HG03469 (cell line): ENCODE results near the gene TTC39B.

ENCODE experiments used
- ATAC-seq: cut with Tn5 transposase; IDR thresholded peaks from one replicate; pipeline ENCODE4 v1.9.1; 2021; ENCODE audit warnings: mild to moderate bottlenecking, moderate library complexity, moderate number of reproducible peaks; ENCODE audit not compliant: unreplicated experiment

The TTC39B gene

DNA sequence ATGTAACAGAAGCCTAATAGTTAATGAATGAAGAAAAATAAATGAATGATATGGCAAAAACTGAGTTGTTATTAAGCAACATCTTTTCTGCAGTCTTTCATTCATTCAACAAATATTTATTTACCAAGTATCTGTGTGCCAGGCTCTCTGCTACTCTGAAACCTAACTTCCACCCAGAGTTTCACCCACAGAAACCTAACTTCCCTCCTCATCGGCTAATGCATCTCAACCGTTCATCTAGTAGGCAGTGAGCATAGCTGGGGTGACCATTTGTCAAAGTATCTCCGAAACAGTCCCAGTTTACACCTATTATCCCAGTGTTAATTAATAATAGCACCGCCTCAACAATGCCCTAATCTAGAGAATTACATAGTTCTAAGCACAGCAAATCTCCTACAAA is 1.5 kb downstream of the TTC39B start:
- ATAC-seq: no peak

DNA sequence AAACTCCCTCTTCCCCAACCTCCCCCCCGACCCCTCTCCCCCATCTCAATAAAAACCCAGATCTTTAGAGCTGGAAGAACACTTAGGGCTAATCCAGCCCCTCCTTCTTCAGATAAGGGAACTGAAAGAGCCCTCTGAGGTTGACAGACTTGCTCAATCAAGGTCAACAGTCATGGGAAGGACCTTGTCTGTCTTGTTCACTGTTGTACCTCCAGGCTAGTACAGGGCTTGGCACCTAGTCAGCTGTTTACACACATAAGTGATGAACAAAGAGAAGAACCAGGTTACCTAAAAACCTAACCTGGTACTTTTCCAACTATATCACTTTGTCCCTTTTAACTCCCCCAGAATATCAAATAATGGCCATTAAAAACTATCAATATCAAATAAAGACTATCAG is 2.4 kb downstream of the TTC39B start:
- peak; percentile 33 for ATAC-seq

DNA sequence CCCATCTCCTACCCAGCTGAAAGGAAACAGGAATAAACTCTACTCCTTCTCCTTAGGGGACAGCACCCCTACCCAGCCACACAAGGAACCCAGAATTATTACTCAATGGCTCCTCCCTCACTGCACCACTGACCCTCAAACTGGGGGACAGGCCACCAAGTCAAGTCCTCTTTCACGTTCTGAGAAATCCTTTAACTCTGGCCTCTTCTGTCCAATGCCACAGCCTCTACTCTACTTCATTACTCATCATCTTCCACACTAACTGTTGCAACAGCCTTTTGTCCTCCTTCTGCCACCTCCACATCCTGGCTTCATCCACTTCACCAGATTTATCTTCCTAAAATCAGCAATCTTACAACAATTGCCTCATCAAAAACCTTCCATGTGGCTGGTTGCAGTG is 6.8 kb downstream of the TTC39B start:
- no peak for ATAC-seq

DNA sequence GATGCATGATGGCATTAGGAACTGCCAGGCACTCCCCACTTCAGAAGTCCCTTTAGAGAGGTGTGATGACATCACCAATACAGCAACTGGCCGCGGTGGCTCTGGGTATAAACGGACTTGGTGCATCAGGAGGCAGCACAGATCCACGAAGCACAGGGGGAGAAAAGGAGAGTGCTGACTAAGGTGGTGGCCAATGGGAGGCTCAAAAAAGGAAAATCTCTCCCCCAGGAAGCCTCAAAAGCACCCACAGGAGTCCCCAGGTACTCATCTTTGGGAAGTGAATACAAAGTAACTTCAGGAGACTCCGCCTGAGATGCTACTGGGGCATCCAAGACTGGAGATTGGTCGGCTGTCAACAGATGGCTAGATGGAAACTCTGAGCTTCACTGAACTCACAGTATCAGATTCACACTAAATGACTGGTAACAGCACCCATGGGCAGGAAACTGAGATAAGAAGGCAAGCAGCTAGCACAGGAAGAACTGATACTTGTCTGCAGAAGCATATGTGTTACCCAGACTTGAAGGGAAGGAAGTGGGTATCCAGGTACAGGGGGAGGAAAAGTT is 7.6 kb downstream of the TTC39B start:
- peak; percentile 86 for ATAC-seq

DNA sequence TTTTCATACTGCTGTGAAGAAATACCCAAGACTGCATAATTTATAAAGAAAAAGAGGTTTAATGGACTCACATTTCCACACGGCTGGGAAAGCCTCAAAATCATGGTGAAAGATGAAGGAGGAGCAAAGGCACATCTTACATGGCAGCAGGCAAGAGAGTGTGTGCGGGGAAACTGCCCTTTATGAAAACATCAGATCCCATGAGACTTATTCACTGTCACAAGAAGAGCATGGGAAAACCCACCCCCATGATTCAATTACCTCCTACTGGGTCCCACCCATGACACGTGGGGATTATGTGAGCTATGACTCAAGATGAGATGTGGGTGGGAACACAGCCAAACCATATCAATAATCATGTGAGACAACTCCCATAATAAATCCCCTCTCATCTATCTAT is 8.7 kb downstream of the TTC39B start:
- no peak for ATAC-seq

DNA sequence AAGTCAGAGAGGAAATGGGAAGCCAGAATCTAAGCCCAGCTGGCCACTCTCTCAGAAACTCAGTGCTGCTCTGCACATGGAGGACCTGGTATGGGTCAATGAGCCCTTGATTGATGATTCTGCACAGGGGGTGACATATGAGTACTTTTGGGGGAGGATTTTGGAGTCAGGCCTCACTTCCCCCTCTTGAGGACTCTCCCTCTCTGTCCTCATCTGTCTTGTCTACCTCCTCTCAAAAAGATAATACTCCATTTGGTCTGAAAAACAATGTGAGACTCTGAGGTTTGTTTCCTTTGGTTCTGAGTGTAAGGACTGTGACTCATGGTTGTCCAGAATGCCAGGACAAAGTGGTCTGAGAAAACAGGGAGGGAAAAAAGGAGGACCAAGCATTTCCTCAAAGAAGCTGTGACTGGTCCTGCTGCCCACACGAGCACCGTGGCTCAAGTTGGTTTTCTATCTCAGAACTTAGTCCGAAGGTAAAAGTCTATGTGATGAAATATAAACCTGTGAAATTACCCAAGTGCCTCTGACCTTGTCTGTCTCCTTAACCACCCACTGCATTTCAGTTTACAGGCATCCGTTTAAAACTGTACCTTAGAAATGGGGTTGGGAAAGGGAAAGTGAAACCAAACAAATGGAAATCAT is 11.1 kb downstream of the TTC39B start:
- no peak for ATAC-seq

DNA sequence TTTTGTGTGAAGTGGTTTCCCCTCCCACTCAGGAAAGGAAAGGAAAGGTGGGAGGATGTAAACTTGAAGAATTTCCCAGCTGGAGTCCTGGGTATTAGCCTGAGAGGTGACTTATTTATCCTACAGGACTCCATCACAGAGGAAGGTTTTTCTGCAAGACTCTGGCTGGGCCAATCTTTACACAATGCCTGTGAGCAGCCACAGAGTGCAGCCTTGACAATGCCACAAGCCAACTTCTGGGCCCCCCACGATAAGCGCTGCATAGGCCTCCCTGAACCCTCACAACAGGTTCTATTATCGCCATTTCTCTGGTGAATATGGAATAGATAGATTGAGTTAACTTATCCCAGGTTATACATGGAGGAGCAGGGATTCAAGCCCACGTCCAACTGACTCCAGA is 12.4 kb downstream of the TTC39B start:
- no peak for ATAC-seq

DNA sequence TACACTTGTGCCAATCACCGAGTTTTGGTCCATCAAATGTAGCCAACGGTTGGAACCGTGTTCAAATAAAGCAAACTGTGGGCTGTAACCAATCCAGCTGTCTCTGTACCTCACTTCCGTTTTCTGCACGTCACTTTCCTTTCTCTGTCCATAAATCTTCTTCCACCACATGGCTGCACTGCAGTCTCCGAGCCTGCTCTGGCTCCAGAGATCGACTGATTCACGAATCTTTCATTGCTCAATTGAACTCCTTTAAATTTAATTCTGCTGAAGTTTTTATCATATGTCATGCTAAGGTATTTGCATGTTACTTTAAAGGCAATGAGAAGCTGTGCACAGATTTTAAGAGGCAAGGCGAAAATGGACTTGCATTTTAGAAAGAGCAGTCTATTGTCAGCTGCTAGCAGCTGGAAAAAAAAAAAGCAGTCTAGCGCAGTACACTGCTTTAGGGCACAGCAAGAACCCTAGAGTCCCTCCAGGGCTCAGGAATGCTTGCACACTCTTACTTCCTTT is 13.2 kb downstream of the TTC39B start:
- no peak for ATAC-seq

DNA sequence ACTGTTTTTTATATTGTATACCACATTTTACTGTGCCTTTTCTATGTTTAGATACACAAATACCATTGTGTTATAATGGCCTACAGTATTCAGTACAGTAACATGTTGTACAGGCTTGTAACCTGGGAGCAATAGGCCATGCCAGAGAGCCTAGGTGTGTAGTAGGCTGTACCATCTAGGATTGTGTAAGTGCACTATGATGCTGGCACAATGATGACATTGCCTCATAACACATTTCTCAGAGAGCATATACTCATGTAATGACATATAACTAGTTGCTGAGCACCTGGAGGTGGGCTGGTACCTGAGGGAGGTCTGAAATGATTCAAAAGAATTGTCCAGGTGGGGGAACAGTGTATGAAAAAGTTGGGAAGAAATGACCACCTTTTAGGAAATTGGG is 13.9 kb downstream of the TTC39B start:
- ATAC-seq: no peak

DNA sequence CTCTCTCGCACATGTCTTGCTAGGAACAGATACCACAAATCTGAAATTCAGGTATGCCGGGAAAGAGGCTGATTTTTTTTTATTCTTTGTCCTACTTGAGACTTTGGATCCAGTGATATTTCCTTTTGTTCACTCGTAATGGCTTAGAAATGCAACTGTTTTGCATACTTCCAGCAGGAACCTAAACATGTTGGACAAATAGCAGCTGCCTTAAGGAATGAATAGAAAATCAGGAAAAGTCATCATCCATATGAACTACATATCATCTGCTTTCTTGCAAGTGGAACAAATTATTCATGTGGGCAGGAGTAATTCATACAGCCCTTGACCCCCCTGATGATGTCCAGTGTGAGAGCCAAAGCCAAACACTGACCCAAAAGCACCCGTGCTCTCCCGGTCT is 17.4 kb downstream of the TTC39B start:
- ATAC-seq: no peak

DNA sequence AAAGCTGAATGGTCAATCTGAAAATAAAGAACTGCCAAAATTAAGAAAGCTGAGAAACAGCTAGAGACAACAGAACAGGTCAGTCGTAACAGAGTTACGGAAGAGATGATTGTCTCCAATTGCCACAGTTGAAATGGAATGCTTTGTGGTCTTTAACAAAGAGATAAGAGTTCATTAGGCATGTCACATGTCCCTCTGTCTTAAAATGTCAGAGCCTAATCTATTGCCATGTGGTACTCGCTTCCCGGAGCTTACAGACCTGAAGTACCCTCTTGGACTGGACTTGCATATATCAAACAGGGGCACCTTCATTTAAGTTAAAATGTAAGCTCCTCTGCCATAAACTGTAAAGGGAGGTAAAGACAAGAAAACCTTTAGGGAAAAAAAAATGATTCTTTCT is 19.7 kb downstream of the TTC39B start:
- ATAC-seq: no peak

DNA sequence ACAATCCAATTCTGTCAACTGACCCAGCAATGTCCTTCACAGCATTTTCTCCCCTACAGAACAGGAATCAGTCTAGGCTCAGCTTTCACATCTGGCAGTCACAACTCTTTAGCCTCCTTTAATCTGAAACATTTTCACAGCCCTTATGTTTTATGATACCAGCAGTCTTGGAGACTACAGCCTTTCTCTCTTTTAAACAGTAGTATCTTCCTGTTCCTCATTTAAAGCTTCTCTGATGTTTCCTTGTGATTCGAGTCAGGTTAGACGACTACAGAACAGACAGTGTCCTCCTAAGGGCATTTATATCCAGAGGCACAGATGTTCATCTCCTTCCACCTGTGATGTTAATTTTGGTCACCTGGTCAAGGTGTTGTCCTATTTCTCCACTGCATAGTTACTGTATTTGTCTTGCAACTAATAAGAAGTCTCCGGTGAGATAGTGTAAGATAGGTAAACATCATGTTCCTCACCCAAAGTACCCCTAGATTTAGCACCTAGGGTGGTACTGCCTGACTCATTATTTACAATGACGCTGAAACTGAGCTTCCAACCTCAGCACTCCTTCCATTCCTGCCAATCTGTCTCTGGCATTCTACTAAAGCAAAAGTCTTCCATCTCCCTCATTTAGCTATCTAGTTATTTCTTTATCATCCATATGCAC is 20.7 kb downstream of the TTC39B start:
- no peak for ATAC-seq

DNA sequence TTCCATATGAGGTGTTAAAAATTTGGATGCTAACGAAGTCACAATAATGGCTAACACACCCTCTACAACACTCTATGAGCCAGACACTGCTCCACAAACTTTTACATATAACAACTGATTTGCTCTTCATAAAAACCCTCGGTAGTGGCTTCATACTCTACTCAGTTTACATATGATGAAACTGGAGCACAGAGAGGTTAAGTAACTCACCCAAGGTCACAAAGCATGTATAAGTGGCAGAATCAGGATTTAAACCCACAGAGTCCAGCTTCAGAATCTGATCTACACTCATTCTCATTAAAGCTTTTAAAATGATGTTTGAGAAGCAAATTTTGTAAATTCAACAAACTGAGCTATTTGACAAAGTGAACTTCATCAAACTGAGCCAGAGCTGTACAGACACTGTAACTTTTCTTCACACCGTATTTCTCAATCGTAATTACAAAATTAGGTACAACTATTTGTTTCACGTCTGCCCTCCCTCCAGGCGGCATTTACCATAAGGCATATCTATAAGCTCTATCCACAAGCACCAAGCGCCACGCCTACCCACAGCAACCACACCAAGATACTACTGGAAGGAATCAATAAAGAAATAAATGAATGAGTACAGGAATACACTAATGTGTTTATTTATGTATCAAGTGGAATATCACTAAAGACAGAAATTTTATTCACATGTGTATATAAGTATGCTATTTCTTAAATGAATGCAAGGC is 24.3 kb downstream of the TTC39B start:
- no peak for ATAC-seq

DNA sequence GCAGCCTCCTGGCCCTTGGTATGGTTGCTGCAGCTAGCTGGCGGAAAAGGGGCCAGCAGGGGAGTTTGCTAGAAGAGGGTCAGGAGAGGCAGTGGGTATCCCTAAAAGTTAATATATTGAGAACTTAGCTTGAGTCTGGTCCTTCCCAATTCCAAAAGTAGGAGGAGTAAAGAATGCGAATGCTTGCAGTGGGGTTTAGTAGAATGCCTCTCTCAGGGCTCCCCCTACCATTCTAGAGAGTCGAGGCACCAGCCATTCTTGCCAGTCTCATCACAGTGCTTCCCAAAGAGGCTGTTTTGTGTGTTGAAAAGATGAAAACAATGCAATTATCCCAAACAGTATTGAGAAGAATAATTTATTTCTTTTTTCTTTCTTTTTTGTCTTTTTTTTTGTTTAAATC is 26.4 kb downstream of the TTC39B start:
- no peak for ATAC-seq

DNA sequence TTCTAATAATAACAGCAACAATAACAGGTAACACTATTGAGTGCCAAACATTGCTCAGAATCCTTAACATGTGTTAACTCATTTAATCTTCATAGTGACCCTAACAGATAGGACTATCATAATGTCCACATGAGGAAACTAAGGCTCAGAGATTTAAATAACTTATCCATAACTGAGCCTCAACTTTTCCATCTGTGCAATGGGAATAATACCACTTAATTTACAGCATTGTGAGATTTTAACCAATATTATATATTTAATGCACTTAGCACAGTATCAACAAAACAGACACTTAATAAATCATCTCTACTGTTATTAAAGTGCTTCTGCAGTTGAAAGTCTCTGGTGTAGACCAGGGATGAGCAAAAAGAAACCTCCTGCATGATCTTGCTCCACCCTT is 28.2 kb downstream of the TTC39B start:
- no peak for ATAC-seq

DNA sequence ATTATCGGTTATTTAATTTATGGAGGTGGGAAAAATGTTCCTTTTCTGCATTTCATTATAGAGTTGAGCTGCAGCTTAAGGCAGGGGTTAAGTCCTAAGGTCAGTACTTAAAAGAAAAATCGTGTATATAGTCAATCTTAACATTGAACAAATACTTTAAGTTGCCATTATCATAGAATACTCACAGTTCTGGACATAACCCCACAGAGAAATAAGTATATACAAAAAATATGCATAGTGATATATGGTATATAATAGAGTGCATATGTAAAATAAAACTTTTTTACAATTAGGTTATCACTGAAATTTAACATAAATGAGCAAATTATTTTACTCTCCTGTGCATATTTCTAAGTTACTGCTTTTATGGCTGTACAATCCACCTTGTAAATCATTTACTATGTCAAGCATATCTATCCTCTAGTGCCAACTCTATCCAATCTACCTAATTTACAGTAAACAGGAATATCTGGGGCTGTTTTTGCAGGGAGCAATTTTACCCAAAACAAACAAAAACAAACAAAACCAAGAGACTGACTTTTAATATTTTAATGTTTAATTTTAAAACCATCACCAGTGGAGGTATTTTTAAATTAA is 28.8 kb downstream of the TTC39B start:
- no peak for ATAC-seq

DNA sequence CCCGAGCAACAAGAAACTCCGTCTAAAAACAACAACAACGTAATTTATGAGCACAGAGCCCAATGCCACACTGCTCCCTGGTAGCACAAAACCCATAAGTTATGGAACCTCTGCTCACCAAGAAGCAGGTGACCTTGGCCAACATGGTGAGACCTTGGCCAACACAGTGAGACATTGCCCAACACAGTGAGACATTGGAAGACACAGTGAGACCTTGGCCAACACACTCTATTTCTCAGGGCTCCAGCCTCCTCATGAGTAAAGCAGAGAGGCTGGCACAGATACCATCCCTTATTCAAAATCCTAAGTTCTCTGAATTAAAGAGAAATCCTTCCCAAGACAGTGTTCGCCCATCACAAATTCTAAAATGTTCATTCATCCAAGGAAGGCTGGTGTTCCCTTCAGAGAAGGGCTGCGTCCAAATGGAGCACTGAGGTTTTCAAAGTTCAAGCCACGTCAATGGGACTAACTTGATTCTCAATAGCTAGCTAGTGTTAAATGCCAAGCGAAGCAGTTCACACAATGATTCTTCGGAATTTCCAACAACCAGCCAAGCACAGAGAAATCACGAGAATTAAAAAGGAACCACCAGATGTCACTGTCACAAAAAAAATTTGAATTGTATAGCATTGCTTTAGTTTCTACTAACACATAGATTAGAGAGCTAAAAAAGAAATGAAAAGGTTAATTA is 29.5 kb downstream of the TTC39B start:
- no peak for ATAC-seq

DNA sequence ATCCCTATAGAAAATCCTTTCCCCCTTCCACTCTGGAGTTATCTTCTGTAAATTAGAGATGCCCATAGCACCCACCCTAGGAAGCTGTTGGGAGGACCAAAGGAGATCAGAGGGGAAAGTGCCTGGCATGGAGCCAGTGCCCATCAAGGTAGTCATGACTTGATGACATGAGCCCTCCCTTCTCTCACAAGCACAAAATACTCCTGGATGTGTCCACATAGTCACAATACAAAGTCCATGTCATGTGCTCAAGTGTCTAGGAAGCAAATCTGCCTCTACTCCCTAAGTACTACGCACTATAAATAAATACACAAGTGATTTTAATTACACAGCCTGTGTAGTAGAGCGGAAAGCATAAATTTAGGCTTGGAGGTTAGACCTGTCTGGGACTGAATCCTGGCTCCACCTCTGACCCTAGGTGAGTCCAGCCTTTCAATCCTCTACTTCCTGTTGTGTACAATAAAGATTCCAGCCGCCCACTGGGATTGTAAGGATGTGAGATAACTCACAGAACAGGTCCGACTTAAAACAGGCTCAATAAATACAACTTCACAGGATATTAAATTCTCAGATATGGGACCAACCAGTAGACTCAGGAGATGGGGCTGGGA is 30.6 kb downstream of the TTC39B start:
- ATAC-seq: no peak

DNA sequence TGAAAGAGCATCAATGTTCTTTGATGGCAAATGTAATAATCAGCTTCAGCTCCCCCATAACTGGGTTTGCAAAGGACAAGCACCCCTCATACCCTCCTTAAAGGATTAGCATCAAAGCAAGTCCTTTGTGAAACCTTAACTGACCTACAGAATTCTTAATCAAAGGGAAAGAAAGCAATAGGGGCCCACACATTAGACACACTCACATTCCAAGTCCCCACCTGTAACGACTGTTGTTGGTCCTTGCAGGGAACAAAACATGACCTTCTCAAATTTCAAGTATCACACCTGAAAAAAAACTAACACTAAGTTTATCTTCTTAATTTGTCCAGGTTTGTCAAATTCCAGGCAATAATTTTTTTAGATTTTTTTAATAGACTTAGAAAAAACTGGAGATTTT is 32.6 kb downstream of the TTC39B start:
- ATAC-seq: no peak

DNA sequence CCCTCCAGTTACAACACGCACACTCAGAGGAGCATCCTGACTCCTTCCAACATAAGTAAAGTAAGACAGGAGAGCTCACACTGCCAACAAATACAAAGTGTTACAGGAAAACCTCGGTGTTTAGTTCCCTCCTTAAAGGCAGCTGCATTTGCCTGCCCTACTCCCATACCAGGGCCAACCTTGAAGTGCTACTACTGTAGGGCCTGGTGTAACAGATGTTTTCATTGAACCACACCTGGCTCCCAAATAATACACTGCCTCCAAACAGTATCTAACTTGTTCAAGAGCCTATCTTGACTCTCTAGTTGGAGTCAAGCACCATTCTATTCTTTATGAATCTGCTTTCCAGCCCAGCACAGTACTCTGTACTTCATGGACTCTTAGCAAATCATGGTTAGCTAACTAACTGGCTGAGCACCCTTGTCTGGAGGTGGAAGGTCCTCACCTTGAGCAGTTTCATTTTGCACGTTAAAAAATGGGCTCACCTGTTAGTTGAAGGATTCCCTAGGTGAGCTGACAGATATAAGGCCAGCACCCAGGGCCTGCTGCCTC is 34.6 kb downstream of the TTC39B start:
- no peak for ATAC-seq
